ENCODE data around the gene PRPF19. TPM values are rescaled to one million over a fixed set of nuclear protein-coding genes. Genes with fewer than 3 reads are reported as not detected.
A peak's percentile ranks its signal among the peaks of the same experiment; 100 is the strongest.

PRPF19 gene
- total and polyA plus RNA-seq, 2 of the 13 experiments (the other 11 are each of a cell fraction or from before 2014, with no cell fraction given): 27.4 to 91.1 TPM

DNA sequence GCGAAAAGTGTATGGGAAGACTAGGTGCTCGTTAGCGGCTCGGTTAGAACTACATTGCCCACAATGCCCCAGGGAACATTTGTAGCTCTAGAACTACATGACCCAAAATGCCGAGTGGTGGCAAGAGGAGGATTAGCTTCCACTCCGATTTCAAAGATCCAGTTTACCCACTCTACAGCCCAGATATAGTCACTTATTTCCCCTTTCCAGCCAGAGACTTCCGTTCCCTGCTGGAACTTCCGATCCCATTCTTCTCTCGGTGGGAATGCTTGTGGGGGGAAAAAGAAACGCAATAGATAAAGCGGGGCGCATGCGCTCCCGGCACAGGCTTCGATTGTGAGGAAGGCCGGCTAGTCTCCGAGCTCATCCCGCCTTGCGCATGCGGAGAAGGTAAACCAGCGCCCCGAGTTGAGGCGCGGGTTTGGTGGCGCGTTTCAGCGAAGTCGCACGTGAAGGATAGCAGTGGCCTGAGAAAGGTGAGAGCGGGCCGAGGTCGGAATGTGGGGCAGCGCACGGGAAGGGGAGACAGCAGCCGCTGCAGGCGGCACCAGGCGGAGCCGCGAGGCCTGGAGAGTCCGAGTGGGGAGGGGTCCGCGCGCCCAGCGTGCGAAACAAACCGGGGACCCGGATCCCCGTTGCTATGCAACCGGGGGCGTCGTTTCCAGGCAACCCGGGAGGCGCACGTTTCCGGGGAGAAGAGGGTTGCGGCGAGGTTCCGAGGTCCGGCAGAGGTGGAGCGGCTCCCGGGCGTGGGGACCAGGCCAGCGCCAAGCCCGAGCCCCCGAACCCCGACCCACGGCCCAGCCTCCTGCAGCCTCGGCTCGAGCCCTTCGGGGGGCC lies 7.6 kb upstream of the PRPF19 start, which contains the start of gene TMEM109 (continued):
- TF ChIP-seq ETS1 (CRISPR knock-in tag; IDR thresholded peaks at IDR 0.05): no peak
- TF ChIP-seq PBX3 (CRISPR knock-in tag; IDR thresholded peaks at IDR 0.05; ENCODE audit: borderline replicate concordance): no peak
- TF ChIP-seq, protein P1, sequence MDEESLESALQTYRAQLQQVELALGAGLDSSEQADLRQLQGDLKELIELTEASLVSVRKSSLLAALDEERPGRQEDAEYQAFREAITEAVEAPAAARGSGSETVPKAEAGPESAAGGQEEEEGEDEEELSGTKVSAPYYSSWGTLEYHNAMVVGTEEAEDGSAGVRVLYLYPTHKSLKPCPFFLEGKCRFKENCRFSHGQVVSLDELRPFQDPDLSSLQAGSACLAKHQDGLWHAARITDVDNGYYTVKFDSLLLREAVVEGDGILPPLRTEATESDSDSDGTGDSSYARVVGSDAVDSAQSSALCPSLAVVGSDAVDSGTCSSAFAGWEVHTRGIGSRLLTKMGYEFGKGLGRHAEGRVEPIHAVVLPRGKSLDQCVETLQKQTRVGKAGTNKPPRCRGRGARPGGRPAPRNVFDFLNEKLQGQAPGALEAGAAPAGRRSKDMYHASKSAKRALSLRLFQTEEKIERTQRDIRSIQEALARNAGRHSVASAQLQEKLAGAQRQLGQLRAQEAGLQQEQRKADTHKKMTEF (CRISPR knock-in tag; IDR thresholded peaks at IDR 0.05): no peak
- no peak for TF ChIP-seq MXI1 (IDR thresholded peaks at IDR 0.05; ENCODE audit: borderline replicate concordance, low read depth, low read length)
- no peak for TF ChIP-seq THYN1 (CRISPR knock-in tag; IDR thresholded peaks at IDR 0.05; ENCODE audit: borderline replicate concordance, low read depth)
- TF ChIP-seq CBX2 (IDR thresholded peaks at IDR 0.05; ENCODE audit: low read depth, low read length): no peak
- TF ChIP-seq CBX2 (CRISPR knock-in tag; IDR thresholded peaks at IDR 0.05; ENCODE audit: low read depth): no peak
- TF ChIP-seq, protein P2, sequence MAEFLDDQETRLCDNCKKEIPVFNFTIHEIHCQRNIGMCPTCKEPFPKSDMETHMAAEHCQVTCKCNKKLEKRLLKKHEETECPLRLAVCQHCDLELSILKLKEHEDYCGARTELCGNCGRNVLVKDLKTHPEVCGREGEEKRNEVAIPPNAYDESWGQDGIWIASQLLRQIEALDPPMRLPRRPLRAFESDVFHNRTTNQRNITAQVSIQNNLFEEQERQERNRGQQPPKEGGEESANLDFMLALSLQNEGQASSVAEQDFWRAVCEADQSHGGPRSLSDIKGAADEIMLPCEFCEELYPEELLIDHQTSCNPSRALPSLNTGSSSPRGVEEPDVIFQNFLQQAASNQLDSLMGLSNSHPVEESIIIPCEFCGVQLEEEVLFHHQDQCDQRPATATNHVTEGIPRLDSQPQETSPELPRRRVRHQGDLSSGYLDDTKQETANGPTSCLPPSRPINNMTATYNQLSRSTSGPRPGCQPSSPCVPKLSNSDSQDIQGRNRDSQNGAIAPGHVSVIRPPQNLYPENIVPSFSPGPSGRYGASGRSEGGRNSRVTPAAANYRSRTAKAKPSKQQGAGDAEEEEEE (CRISPR knock-in tag; IDR thresholded peaks at IDR 0.05; ENCODE audit: borderline replicate concordance): no peak; the same call in 1 of the 2 replicates
- no peak for TF ChIP-seq ZNF878 (CRISPR knock-in tag; IDR thresholded peaks at IDR 0.05)
- peak; percentile 74; the same call in 1 of the 2 replicates for TF ChIP-seq ZNF772 (CRISPR knock-in tag; IDR thresholded peaks at IDR 0.05)
- TF ChIP-seq, protein P3, sequence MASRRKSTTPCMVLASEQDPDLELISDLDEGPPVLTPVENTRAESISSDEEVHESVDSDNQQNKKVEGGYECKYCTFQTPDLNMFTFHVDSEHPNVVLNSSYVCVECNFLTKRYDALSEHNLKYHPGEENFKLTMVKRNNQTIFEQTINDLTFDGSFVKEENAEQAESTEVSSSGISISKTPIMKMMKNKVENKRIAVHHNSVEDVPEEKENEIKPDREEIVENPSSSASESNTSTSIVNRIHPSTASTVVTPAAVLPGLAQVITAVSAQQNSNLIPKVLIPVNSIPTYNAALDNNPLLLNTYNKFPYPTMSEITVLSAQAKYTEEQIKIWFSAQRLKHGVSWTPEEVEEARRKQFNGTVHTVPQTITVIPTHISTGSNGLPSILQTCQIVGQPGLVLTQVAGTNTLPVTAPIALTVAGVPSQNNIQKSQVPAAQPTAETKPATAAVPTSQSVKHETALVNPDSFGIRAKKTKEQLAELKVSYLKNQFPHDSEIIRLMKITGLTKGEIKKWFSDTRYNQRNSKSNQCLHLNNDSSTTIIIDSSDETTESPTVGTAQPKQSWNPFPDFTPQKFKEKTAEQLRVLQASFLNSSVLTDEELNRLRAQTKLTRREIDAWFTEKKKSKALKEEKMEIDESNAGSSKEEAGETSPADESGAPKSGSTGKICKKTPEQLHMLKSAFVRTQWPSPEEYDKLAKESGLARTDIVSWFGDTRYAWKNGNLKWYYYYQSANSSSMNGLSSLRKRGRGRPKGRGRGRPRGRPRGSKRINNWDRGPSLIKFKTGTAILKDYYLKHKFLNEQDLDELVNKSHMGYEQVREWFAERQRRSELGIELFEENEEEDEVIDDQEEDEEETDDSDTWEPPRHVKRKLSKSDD (CRISPR knock-in tag; IDR thresholded peaks at IDR 0.05; ENCODE audit: low read depth): peak; percentile 52; the same call in 1 of the 2 replicates
- TF ChIP-seq HINFP (CRISPR knock-in tag; IDR thresholded peaks at IDR 0.05; ENCODE audit: low read depth): peak; percentile 20; the same call in 1 of the 2 replicates
- no peak for TF ChIP-seq NCOA5 (CRISPR knock-in tag; IDR thresholded peaks at IDR 0.05)
- no peak for TF ChIP-seq ZNF672 (CRISPR knock-in tag; IDR thresholded peaks at IDR 0.05)
- no peak for TF ChIP-seq PAWR (CRISPR knock-in tag; IDR thresholded peaks at IDR 0.05; ENCODE audit: borderline replicate concordance)
- TF ChIP-seq CBX1 (IDR thresholded peaks at IDR 0.05; ENCODE audit: low read depth): no peak

All from HepG2 (cell line).